OCI-LY1 (cell line): Measurements from ENCODE around the gene NKX3-2.

ENCODE experiments used
- H2AFZ ChIP-seq: fragments of 200-600 bp; sonication (generic), shearing (Covaris generic); 2 replicates; pipeline ENCODE4 v1.6.0; 2014; ENCODE audit warnings: antibody characterized with exemption, mild to moderate bottlenecking, low read length
- H3F3A ChIP-seq: fragments of 200-600 bp; sonication (generic), shearing (Covaris generic); 2 replicates; pipeline ENCODE4 v1.6.0; 2014; ENCODE audit warnings: mild to moderate bottlenecking, antibody characterized with exemption, low read length, moderate library complexity; ENCODE audit not compliant: insufficient read depth
- H3K27ac ChIP-seq: fragments of 200-600 bp; sonication (generic); 2 replicates; pipeline ENCODE4 v1.5.1; 2014; ENCODE audit warnings: low read length, mixed run types, mild to moderate bottlenecking, low read depth; ENCODE audit not compliant: poor library complexity, severe bottlenecking
- H3K27me3 ChIP-seq: fragments of 200-600 bp; sonication (generic); 2 replicates; pipeline ENCODE4 v1.6.0; 2014; ENCODE audit warnings: antibody characterized with exemption, mild to moderate bottlenecking, low read length, moderate library complexity; ENCODE audit not compliant: insufficient read depth
- H3K36me3 ChIP-seq: fragments of 200-600 bp; sonication (generic); 2 replicates; pipeline ENCODE4 v1.6.1; 2014; ENCODE audit warnings: mild to moderate bottlenecking, antibody characterized with exemption, low read length, moderate library complexity, mixed read lengths; ENCODE audit not compliant: insufficient read depth
- H3K4me1 ChIP-seq: fragments of 200-600 bp; sonication (generic); 2 replicates; pipeline ENCODE4 v1.5.1; 2014; ENCODE audit warnings: mild to moderate bottlenecking, low read length, moderate library complexity; ENCODE audit not compliant: insufficient read depth, severe bottlenecking
- H3K4me2 ChIP-seq: fragments of 200-600 bp; sonication (generic), shearing (Covaris generic); 2 replicates; pipeline ENCODE4 v1.6.1; 2014; ENCODE audit warnings: low read length
- H3K4me3 ChIP-seq: fragments of 200-600 bp; sonication (generic); 2 replicates; pipeline ENCODE4 v1.5.1; 2014; ENCODE audit warnings: low read length, low read depth, mild to moderate bottlenecking, mixed read lengths; ENCODE audit not compliant: poor library complexity, severe bottlenecking
- H3K79me2 ChIP-seq: fragments of 200-600 bp; shearing (Covaris generic); 2 replicates; pipeline ENCODE4 v1.6.1; 2016; ENCODE audit warnings: mixed run types, low read length, mixed read lengths; ENCODE audit not compliant: insufficient read depth
- H3K9ac ChIP-seq: fragments of 200-600 bp; sonication (generic), shearing (Covaris generic); 2 replicates; pipeline ENCODE4 v1.6.1; 2014; ENCODE audit warnings: mild to moderate bottlenecking, low read length, mixed read lengths
- H3K9me2 ChIP-seq: fragments of 200-600 bp; sonication (generic), shearing (Covaris generic); 2 replicates; pipeline ENCODE4 v1.6.1; 2014; ENCODE audit warnings: low read depth, mild to moderate bottlenecking, low read length, mixed read lengths
- H3K9me3 ChIP-seq: fragments of 200-600 bp; shearing (Covaris generic); 2 replicates; pipeline ENCODE4 v1.6.1; 2014; ENCODE audit warnings: low read length, mixed read lengths
- H4K20me1 ChIP-seq: fragments of 200-600 bp; sonication (generic), shearing (Covaris generic); 2 replicates; pipeline ENCODE4 v1.6.0; 2016; ENCODE audit warnings: mild to moderate bottlenecking, low read length; ENCODE audit not compliant: insufficient read depth
- CTCF ChIP-seq: fragments of 200-600 bp; sonication (generic), shearing (Covaris generic); IDR thresholded peaks from 2 replicates; pipeline ENCODE4 v1.5.1; 2017; ENCODE audit warnings: mild to moderate bottlenecking, antibody characterized with exemption, low read length, moderate library complexity, mixed read lengths
- EZH2 ChIP-seq: fragments of 200-600 bp; sonication (generic), shearing (Covaris generic); IDR thresholded peaks from 2 replicates; pipeline ENCODE4 v1.8.0; 2017; ENCODE audit warnings: borderline replicate concordance, mixed run types, mild to moderate bottlenecking, antibody characterized with exemption, low read length, moderate library complexity, mixed read lengths

NKX3-2 gene

GRCh38 chr4:13529128-13529919 lies 15.0 kb downstream of the NKX3-2 start:
- H3K4me3 ChIP-seq = no peak overlapping the region
- no peaks in the 10 kb centered on the region for H3K27me3 ChIP-seq
- no peaks in the 10 kb centered on the region for H3K36me3 ChIP-seq
- H3K4me2 ChIP-seq = no peak overlapping the region
- H3K9ac ChIP-seq = no peak overlapping the region
- no peaks in the 10 kb centered on the region for H4K20me1 ChIP-seq
- H3F3A ChIP-seq = no peaks in the 10 kb centered on the region
- H3K27ac ChIP-seq = no peak overlapping the region
- H2AFZ ChIP-seq = no peak overlapping the region
- H3K9me2 ChIP-seq = no peaks in the 10 kb centered on the region
- no peaks in the 10 kb centered on the region for H3K9me3 ChIP-seq
- TF ChIP-seq CTCF (no peak), EZH2 (no peak)
- no peaks in the 10 kb centered on the region for H3K4me1 ChIP-seq
- H3K79me2 ChIP-seq = no peaks in the 10 kb centered on the region

- H3F3A ChIP-seq = no peaks in the 10 kb centered on the region
- no peak overlapping the region for H3K27ac ChIP-seq
- no peak for TF ChIP-seq CTCF
- no peak for TF ChIP-seq EZH2
- no peak overlapping the region for H3K9ac ChIP-seq
- H3K4me3 ChIP-seq = no peak overlapping the region
- H3K4me2 ChIP-seq = no peak overlapping the region
- no peak overlapping the region for H2AFZ ChIP-seq
- H3K36me3 ChIP-seq = no peaks in the 10 kb centered on the region
- H3K27me3 ChIP-seq = no peaks in the 10 kb centered on the region
- H3K9me3 ChIP-seq = no peaks in the 10 kb centered on the region
- H3K9me2 ChIP-seq = no peaks in the 10 kb centered on the region
- H4K20me1 ChIP-seq = no peaks in the 10 kb centered on the region
- no peaks in the 10 kb centered on the region for H3K4me1 ChIP-seq
- H3K79me2 ChIP-seq = no peaks in the 10 kb centered on the region
Measured at GRCh38 chr4:13528821-13529127, 15.5 kb downstream of the NKX3-2 start.

- no peaks in the 10 kb centered on the region for H3K9me2 ChIP-seq
- H3K27me3 ChIP-seq = no peaks in the 10 kb centered on the region
- no peaks in the 10 kb centered on the region for H4K20me1 ChIP-seq
- no peak overlapping the region for H3K4me3 ChIP-seq
- no peak overlapping the region for H3K27ac ChIP-seq
- H3F3A ChIP-seq = no peaks in the 10 kb centered on the region
- H2AFZ ChIP-seq = no peak overlapping the region
- TF ChIP-seq EZH2 (no peak), CTCF (no peak)
- H3K9ac ChIP-seq = no peak overlapping the region
- no peaks in the 10 kb centered on the region for H3K79me2 ChIP-seq
- no peak overlapping the region for H3K4me2 ChIP-seq
- H3K9me3 ChIP-seq = no peaks in the 10 kb centered on the region
- no peaks in the 10 kb centered on the region for H3K36me3 ChIP-seq
- no peaks in the 10 kb centered on the region for H3K4me1 ChIP-seq
Measured at GRCh38 chr4:13527981-13528820, 16.1 kb downstream of the NKX3-2 start.
